GM15510 (cell line): Measurements from ENCODE around the gene NEDD8.
A peak's percentile ranks its signal among the peaks of the same experiment; 100 is the strongest.

Experiments used
- POLR2A ChIP-seq: IDR thresholded peaks from 3 replicates; pipeline ENCODE4 v1.6.1; 2011; ENCODE audit warnings: borderline replicate concordance; ENCODE audit not compliant: insufficient read length; ENCODE audit errors: extremely low read depth

Gene NEDD8

GRCh38 chr14:24232121-24232644 lies at the start of gene NEDD8:
NEDD8 (minus strand) TSS chr14:24232367; CDS start chr14:24232267, 100 bp downstream.
- peak; percentile 59 for TF ChIP-seq POLR2A

- TF ChIP-seq POLR2A, result no peak
Measured at GRCh38 chr14:24281636-24282035, 49.5 kb upstream of the NEDD8 start.

DNA sequence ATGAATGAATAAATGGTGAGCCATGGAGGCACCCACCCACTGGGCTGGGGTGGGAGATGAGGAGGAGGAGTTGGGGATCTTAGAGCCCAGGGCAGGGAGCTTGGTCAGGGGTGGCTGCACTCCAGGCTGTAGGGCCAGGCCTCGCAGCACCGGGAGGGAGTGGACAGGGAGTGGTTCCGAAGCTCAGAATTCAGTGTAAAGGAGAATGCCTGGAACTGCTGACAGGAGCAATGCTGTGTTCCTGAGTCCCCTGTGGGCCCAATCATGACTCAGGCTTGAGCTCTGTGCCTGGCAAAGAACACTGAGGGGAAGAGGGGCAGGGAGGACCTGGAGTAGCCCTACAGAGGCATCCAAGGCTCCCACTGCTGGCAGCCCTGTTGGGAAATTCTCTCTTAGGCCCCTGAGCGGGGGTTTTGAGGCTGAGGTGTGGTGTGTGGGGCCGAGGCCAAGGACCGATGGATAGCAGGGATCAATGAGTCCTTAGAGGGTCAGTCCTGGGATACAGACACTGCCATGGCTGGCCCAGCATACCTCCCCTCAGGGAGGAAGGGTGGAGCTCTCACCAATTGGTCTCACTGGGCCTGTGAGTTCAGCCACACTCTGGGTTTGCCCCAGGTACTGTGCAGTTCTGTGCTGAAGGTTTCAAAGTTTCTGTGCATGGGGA lies 48.8 kb upstream of the NEDD8 start:
- no peak for TF ChIP-seq POLR2A

GRCh38 chr14:24279301-24280186 lies 47.4 kb upstream of the NEDD8 start:
- no peak for TF ChIP-seq POLR2A

DNA sequence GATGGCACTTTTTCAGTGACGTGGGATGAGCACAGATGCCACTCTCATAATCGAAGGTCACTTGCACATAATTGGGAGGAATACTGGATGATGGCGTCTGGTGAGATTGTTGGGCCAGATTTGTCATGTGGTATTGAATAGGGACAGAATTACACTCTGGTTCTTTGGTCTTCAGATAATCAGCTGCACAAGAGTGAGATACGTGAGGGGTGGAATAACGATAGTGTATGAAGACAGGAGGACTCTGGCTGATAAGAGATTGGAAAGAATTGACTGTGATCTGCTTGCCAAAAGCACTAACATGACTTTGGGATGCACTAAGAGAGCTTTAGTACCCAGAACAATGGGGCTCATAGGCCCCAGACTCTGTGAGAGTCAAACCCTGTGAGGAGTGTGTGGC lies 46.3 kb upstream of the NEDD8 start:
- no peak for TF ChIP-seq POLR2A

- TF ChIP-seq POLR2A, result no peak
Measured at GRCh38 chr14:24277606-24278321, 45.6 kb upstream of the NEDD8 start.

GRCh38 chr14:24277071-24277470 lies 44.9 kb upstream of the NEDD8 start:
- no peak for TF ChIP-seq POLR2A

DNA sequence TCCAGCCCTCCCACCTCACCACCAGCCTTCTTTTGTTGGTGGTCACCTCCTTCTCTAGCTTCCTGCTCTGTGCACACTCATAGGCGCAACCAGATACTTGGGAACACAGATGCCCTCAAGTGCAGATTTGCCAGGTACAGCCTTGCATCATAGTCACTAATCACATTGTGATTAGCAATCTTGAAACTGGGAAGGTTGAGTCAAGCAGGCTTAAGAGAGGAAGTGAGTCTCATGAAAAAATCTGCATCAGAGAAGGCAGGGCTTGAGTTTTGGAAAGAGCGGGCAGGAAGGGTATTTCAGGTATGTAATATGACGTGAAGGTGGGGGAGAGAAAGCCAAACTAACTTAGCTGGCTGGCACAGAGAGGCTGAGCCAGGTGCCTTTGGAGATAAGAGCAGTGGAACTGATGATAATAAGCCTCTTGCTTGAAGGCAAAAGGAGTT lies 42.0 kb upstream of the NEDD8 start:
- TF ChIP-seq POLR2A, result no peak

DNA sequence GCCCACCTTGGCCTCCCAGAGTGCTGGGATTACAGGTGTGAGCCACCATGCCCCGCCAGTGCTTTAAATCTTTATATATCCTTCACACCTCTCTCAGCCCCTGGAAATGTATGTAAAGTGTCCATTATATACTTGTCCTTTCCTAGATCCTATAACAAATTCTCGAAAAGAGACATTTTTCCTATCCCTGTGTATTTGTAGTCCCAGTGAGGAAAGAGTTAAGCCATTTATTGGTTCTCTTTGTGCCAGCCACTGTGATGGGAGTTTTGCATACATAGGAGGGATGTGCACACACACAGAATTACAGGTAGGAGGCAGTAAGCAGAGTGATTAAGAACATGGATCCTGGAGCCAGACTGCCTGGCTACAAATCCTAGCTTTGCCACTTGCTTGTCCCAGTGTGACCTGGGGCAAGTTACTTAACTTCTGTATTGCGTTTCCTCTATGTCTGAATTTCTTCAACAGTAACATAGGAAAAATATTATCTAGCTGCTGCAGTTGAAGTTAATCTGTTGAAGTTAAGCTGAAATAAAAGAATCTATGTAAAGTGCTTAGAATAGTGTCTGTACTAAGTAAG lies 41.3 kb upstream of the NEDD8 start:
- TF ChIP-seq POLR2A, result no peak

- TF ChIP-seq POLR2A, result no peak
Measured at GRCh38 chr14:24272467-24272866, 40.3 kb upstream of the NEDD8 start.

DNA sequence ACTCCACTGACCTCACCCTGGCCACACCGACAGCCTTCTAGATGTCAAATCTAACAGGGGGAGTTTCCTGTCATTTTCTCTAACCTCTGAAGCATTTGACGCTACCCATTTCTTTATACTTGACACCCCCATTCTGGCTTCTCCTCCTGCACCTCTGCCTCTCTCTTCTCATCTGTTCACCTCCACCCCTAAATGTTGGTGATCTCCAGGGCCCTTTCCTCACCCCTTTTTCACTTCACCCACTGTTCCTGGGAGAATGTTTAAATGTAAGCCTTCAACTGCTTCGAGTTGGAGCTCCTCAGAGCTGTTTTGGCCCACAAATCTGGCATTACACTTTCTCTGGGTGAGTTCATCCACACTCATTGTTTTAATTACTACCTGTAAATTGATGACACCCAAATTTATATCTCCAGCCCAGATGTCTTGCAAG lies 39.7 kb upstream of the NEDD8 start:
- no peak for TF ChIP-seq POLR2A

DNA sequence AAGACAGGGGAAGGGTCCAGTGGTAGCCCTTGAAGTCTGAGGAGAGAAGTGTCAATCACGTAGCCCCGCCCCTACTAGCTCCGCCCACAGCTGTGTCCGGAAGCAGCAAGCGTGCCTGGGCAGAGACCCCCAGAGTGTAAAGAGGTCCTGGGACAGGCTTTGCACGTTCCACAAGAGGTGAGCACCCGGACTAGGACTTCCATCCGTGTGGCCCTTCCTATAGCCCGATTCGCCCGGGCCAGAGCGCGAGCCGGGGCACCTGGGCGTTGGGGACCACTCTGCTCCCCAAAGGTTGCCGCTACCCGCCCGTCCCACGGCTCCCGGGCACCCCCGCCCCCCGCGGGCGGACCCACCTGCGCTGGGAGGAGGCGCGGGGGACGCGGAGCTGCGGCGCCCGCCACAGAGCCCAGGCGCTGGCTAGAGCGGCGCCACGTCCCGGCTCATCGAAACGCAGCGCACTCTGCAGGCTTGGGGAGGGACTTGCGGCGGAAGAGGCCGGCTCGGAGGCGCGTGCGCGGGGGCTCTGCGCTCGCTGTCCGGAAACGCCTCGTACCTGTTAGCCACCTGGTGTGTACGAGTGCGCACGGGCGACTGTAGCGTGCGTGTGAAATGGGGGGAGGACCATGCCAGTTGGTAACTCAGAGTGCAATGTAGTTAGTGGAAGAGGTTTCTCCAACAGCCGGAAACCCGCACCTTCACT lies 39.1 kb upstream of the NEDD8 start, which contains the start of gene RABGGTA:
RABGGTA (minus strand) TSS at position 464 of the 700 bp plus-strand sequence. CDS start 482 bp downstream, outside the sequence.
- peak; percentile 84 for TF ChIP-seq POLR2A

DNA sequence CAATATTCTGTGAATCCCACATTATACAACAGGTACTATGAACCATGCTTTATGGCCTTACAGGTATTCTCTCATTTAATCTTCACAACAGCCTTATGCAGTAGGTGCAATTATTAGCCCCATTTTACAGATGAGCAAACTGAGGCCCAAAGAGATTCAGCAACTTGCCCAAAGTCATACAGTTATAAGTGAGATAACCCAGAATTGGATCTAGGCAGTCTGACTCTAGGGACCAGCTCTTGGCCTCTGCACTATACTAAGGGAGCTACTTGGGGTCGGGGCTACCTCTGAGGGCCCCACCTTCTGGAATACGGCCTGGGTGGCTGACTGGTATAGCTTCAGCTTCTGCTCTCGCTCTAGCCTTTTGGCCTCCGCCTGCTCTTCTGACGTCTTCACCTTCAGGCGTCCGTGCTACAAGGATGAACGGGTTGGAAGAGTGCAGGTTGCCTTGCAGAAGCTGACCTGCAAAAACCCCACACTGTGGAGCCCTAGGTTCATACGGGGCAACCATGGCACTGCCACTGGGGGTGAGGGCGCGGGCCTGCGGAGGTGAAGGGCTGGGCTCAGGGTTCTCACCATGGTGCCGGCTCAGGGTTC lies 38.5 kb upstream of the NEDD8 start:
- no peak for TF ChIP-seq POLR2A

GRCh38 chr14:24269910-24270536 lies 37.9 kb upstream of the NEDD8 start:
- TF ChIP-seq POLR2A, result no peak

GRCh38 chr14:24269368-24269767 lies 37.2 kb upstream of the NEDD8 start:
- TF ChIP-seq POLR2A, result no peak
